ENCODE data around the gene ZNF750.

DNA sequence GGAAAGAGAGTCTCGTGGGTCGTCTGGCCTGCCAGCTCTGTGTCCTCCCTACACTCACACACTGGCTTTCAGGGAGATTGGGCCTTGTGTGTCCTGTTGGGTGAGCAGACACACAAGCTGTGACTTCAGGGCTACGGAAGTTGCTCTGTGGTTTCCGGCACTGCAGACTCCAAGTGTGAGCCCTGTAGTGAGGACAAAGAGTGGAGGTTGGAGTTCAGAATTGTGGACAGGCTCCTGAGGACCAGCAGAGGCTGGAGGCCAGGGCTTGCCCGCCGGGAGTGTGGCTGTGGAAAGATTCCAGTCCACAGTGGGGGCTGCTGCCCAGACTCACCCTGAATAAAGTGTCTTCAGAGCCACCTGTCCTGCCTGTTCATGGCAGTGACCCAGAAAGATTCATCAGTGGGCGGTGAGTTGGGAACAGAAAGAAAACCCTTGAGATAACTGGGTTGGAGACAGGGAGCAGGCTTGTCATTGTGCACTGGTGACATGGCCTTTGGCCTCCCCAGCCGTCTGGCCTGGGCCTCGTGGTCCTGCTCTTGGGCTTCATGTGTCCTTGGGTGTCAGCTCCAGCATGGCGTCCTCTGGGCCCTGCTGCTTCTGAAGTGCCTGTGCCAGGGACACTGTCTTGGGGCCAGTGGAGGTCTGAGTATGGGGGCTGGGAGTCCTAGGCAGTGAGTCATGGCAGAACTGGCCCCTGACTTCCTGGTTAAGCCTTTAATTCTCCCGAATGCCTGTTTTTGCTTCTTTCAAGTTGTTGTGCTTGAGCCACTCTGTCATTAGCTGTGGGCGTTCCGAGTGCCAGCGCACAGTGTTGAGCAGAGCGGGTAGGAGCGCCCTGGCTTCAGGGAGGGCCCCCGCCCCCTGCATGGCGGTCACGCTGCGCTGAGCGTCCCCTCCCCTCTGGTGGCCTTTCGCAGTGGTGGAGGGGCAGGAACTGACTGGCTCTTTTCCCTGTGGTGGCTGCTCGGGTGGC is 19.9 kb upstream of the ZNF750 start:
- TF ChIP-seq, protein P1, sequence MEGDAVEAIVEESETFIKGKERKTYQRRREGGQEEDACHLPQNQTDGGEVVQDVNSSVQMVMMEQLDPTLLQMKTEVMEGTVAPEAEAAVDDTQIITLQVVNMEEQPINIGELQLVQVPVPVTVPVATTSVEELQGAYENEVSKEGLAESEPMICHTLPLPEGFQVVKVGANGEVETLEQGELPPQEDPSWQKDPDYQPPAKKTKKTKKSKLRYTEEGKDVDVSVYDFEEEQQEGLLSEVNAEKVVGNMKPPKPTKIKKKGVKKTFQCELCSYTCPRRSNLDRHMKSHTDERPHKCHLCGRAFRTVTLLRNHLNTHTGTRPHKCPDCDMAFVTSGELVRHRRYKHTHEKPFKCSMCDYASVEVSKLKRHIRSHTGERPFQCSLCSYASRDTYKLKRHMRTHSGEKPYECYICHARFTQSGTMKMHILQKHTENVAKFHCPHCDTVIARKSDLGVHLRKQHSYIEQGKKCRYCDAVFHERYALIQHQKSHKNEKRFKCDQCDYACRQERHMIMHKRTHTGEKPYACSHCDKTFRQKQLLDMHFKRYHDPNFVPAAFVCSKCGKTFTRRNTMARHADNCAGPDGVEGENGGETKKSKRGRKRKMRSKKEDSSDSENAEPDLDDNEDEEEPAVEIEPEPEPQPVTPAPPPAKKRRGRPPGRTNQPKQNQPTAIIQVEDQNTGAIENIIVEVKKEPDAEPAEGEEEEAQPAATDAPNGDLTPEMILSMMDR (conservative IDR thresholded peaks at IDR 0.05), result no peak
- no peak for TF ChIP-seq EZH2 (IDR thresholded peaks at IDR 0.05; ENCODE audit: low read depth)
